GM18505 (cell line): ENCODE measurements around the gene LAMB3.
"Not testable (repeated sequence)": the region's sequence is repeated elsewhere in the genome, so short reads cannot be mapped to it uniquely, and the experiment has no call there.

ENCODE experiments used
- ATAC-seq: cut with Tn5 transposase; IDR thresholded peaks from one replicate; pipeline ENCODE4 v1.9.1; 2021; ENCODE audit not compliant: unreplicated experiment
- POLR2A ChIP-seq: IDR thresholded peaks from 4 replicates; pipeline ENCODE4 v1.6.1; 2011; ENCODE audit warnings: borderline replicate concordance; ENCODE audit not compliant: insufficient read depth, insufficient read length; ENCODE audit errors: extremely low read depth

Gene LAMB3

GRCh38 chr1:209652121-209652735 lies at the start of gene LAMB3:
Gene LAMB3 (minus strand): TSS chr1:209652425. CDS start chr1:209650944, 1,481 bp downstream.
- TF ChIP-seq POLR2A: no peak
- no peak for ATAC-seq

- ATAC-seq: not testable (repeated sequence)
Measured at GRCh38 chr1:209700686-209701085, 48.5 kb upstream of the LAMB3 start.

GRCh38 chr1:209697126-209697525 lies 44.9 kb upstream of the LAMB3 start:
- ATAC-seq: no peak
- no peak for TF ChIP-seq POLR2A

- ATAC-seq: no peak
- no peak for TF ChIP-seq POLR2A
Measured at GRCh38 chr1:209696673-209697072, 44.4 kb upstream of the LAMB3 start.

- ATAC-seq: no peak
- no peak for TF ChIP-seq POLR2A
Measured at GRCh38 chr1:209692745-209693504, 40.7 kb upstream of the LAMB3 start.

GRCh38 chr1:209692296-209692695 lies 40.1 kb upstream of the LAMB3 start:
- TF ChIP-seq POLR2A: no peak
- ATAC-seq: no peak

- no peak for ATAC-seq
- TF ChIP-seq POLR2A: no peak
Measured at GRCh38 chr1:209691237-209691636, 39.0 kb upstream of the LAMB3 start.

GRCh38 chr1:209689477-209689876 lies 37.3 kb upstream of the LAMB3 start:
- no peak for ATAC-seq

GRCh38 chr1:209688746-209689234 lies 36.6 kb upstream of the LAMB3 start:
- TF ChIP-seq POLR2A: no peak
- no peak for ATAC-seq

More at GRCh38 chr1:209689477-209689876, 37.3 kb upstream of the LAMB3 start:
- TF ChIP-seq POLR2A: no peak

GRCh38 chr1:209686322-209686721 lies 34.1 kb upstream of the LAMB3 start:
- TF ChIP-seq POLR2A: no peak
- no peak for ATAC-seq

- ATAC-seq: no peak
- no peak for TF ChIP-seq POLR2A
Measured at GRCh38 chr1:209685821-209686220, 33.6 kb upstream of the LAMB3 start.

- ATAC-seq: no peak
- no peak for TF ChIP-seq POLR2A
Measured at GRCh38 chr1:209678981-209679539, 26.8 kb upstream of the LAMB3 start.

GRCh38 chr1:209675565-209676154 lies 23.4 kb upstream of the LAMB3 start:
- no peak for TF ChIP-seq POLR2A
- ATAC-seq: no peak
